H1 (cell line): ENCODE data around the gene TFDP1.

Experiments
- BRCA1 ChIP-seq: IDR thresholded peaks from 2 replicates; pipeline ENCODE4 v1.6.1; 2012; ENCODE audit warnings: low read depth, low read length, improper control_type of control experiment
- CEBPB ChIP-seq: IDR thresholded peaks from 2 replicates; pipeline ENCODE4 v1.6.1; 2012; ENCODE audit warnings: low read depth, low read length
- CTBP2 ChIP-seq: IDR thresholded peaks from 2 replicates; pipeline ENCODE4 v1.7.0; 2011; ENCODE audit warnings: borderline replicate concordance, mild to moderate bottlenecking, moderate library complexity, mixed read lengths, low read length; ENCODE audit not compliant: insufficient read depth, insufficient read length
- POLR2A ChIP-seq, 2 experiments: IDR thresholded peaks; 1 replicate in 1 of 2; 2 replicates in 1 of 2; pipeline ENCODE4 v1.6.1; 2011; ENCODE audit warnings: low read depth in 2 of 2, low read length in 2 of 2, mild to moderate bottlenecking in 2 of 2; ENCODE audit errors: control extremely low read depth in 1 of 2
- RAD21 ChIP-seq, 2 experiments: IDR thresholded peaks in 1 of 2; conservative IDR thresholded peaks in 1 of 2; 2 replicates each; pipeline ENCODE4 v1.6.1; 2011; ENCODE audit warnings: low read depth in 2 of 2, low read length in 2 of 2, improper control_type of control experiment in 1 of 2, inconsistent platforms in 1 of 2, mild to moderate bottlenecking in 1 of 2, moderate library complexity in 1 of 2
- RFX5 ChIP-seq: IDR thresholded peaks from 2 replicates; pipeline ENCODE4 v1.6.1; 2011; ENCODE audit warnings: low read depth, low read length, improper control_type of control experiment, borderline replicate concordance
- TAF1 ChIP-seq: IDR thresholded peaks from 2 replicates; pipeline ENCODE4 v1.6.1; 2011; ENCODE audit warnings: mild to moderate bottlenecking, low read depth, low read length
- TCF12 ChIP-seq: IDR thresholded peaks from 2 replicates; pipeline ENCODE4 v1.6.1; 2011; ENCODE audit warnings: low read depth, mild to moderate bottlenecking, low read length
- YY1 ChIP-seq: IDR thresholded peaks from 2 replicates; pipeline ENCODE4 v1.6.1; 2011; ENCODE audit warnings: low read depth, mild to moderate bottlenecking, low read length
- TF ChIP-seq, protein P1 (sequence below), 3 experiments: IDR thresholded peaks; 1 replicate in 2 of 3; 2 replicates in 1 of 3; pipeline versions ENCODE4 v1.5.1 to v1.6.1; 2011; ENCODE audit warnings: low read length in 3 of 3, mild to moderate bottlenecking in 3 of 3, inconsistent platforms in 2 of 3, low read depth in 1 of 3, moderate library complexity in 1 of 3; ENCODE audit not compliant: insufficient read depth in 1 of 3; ENCODE audit errors: control extremely low read depth in 1 of 3

DNA sequence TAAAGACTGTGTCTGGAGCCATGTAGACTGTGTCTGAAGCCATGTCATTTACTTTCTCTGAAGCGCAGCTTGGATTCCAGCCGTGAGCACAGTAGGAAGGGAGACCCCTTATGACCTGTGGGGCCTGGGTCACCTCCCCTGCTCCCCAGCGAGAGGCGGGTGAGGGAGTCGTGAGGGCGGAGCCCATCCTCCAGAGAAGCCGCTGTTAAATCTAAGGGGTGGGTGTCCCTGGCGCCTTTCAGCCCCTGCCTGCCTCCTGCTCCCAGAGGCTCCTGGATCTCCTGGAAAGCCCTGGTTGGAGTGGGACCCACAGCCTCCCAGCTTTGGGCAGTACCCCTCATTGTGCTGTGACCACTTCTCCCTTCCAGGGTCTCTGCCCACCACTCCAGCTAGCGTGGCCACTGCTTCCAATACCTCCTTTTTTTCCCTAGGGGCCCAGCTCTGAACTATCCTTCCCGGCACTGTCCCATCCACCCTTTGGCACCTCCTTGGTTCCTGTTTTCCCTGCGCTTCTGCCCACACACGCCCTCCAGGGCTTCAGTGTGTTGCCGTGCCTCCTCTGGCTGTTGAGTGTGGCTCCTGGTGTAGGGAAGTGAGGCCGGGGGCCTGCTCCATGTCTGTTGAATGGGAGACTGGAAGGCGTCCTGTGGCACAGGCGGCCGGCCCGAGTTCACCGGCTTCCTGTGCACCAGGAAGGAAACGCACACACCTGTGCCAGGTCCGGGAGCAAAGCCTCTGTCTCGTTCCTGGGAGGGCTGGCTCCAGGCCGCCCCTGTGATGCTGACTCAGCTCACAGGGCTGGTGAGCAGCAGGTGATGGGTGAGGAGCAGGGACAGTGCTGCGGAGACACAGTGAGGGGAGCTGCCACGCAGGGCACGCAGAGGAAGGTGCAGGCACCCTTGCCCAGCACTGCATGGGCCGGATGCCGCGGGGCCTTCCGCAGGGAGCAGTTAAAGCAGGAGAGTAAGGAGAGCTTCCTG lies 44.0 kb downstream of the TFDP1 start:
- TF ChIP-seq TCF12, result no peak
- no peak for TF ChIP-seq POLR2A (IDR thresholded peaks at IDR 0.05; ENCODE audit: control extremely low read depth in 1 of 2, low read depth in 2 of 2, low read length in 2 of 2)
- TF ChIP-seq, protein P1, sequence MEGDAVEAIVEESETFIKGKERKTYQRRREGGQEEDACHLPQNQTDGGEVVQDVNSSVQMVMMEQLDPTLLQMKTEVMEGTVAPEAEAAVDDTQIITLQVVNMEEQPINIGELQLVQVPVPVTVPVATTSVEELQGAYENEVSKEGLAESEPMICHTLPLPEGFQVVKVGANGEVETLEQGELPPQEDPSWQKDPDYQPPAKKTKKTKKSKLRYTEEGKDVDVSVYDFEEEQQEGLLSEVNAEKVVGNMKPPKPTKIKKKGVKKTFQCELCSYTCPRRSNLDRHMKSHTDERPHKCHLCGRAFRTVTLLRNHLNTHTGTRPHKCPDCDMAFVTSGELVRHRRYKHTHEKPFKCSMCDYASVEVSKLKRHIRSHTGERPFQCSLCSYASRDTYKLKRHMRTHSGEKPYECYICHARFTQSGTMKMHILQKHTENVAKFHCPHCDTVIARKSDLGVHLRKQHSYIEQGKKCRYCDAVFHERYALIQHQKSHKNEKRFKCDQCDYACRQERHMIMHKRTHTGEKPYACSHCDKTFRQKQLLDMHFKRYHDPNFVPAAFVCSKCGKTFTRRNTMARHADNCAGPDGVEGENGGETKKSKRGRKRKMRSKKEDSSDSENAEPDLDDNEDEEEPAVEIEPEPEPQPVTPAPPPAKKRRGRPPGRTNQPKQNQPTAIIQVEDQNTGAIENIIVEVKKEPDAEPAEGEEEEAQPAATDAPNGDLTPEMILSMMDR (IDR thresholded peaks at IDR 0.05; ENCODE audit: control extremely low read depth in 1 of 3, insufficient read depth in 1 of 3, low read depth in 1 of 3, low read length in 3 of 3), result no peak
- TF ChIP-seq CTBP2, result no peak
- no peak for TF ChIP-seq YY1
- TF ChIP-seq RFX5, result no peak
- TF ChIP-seq CEBPB, result no peak
- no peak for TF ChIP-seq BRCA1
- TF ChIP-seq RAD21 (IDR thresholded peaks at IDR 0.05 in 1 of 2, conservative IDR thresholded peaks at IDR 0.05 in 1 of 2; ENCODE audit: low read depth in 2 of 2, low read length in 2 of 2), result no peak
- no peak for TF ChIP-seq TAF1
